Skin of body (tissue), 2 donors: ENCODE results near the gene SLC9B2. TPM values are rescaled to one million over a fixed set of nuclear protein-coding genes. Genes with fewer than 3 reads are reported as not detected.
"Not testable (repeated sequence)": the region's sequence is repeated elsewhere in the genome, so short reads cannot be mapped to it uniquely, and the experiment has no call there.

Source experiments
- DNase-seq: peaks from one replicate; lab custom pipeline; 2025; lab: John Stamatoyannopoulos, UW
- total RNA-seq: library from RNA; depleted of rRNA; stranded (reverse); fragments of >200 nt; gene quantifications from one replicate; pipeline ENCODE4 v1.2.3, GENCODE V29; 2014

SLC9B2 gene
- total RNA-seq, 1 donor from 2014 or later = 10.7 TPM

DNA sequence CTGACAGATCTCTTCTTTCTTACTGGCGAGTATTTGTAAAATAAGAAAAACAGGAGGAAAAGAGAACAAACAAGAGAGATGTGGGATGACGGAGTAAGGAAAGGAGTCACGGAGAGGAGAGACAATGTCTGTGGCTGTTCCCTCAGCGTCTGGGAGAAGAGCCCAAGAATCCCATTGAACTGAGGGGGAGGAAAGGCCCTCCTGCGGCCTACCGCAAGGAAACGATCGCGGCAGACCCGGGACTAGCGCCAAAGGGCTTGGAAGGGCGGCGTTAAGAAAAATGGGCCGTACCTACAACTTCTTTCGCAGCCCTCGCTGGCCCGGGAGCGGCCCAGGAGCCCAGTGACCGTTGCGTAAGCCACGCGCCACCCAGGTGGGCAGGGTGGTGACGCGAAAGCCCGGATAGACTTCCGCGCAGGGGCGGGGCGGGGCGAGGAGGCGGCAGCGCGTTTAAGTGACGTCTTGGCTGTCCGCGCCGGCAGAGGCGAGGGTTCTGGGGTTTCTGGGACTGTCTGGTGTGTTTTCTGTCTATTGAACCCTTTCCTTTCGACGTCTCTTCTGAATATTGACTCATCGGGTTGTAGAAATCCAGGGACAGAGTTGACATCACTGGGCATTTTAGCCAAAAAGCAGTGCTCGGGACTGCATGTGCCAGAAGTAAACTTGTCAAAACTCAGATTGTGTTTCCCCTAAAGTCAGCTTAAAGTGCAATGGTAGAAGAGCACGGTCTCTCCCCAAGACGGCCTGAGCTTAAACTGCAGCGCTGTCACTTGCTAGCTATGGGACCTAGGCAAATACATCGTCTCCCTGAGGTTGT lies 57.0 kb downstream of the SLC9B2 start, which contains the start of gene SLC9B1:
TSS of gene SLC9B1 (minus strand) at position 398 of the 817 bp plus-strand sequence. CDS start 27,994 bp downstream, outside the sequence.
- peak; percentile 91 for DNase-seq

DNA sequence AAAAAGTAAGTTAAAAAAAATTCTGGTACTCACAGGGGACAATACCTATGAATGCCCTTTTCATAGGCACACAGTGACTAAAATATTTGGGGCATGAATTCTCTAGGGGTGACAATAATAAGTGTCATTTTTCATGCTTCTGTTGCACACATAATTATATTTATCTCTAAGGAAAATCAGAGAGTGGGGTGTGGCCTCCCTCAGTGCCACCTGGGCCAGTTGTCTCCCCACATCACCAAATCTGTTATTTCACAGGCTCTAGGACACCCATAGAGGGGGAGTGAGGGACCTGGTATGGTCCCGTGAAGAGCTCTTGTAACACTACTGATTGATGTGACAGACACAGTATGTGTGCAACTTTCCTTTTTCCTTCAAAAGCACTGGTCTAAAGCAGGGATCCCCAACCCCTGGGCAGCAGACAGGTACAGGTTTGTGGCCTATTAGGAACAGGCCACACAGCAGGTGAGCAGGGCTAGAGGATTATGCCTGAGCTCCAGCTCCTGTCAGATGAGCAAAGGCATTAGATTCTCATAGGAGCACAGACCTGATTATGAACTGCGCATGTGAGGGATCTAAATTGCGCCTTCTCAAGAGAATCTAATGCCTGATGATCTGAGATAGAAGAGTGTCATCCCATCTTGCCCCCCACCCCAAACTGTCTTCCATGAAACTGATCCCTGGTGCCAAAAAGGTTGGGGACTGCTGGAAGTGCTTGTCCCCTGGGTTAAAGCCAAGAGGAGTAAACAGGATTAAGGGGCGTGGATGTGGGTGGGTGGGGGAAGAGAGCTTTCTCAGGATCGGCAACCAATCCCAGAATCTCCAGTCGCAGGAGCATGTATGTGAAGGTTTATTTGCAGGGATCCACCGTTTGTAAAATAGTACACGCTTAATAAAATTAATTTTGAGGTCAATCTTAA lies 57.9 kb downstream of the SLC9B2 start:
- DNase-seq = no peak

DNA sequence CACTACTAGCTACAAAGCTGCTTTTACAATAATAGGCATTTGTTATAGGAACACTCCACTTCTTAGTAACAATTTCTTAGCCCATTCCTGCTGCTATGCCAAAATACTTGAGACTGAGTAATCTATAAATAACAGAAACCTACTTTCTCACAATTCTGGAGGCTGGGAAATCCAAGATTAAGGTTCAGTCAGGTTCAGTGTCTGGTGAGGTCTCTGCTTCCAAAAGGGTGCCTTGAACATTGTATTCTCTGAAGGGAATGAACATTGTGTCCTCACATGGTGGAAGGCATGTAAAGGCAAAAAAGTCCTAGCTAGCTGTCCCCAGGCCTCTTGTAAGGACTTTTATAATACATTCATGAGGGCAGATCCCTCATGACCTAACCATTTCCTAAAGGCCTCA lies 64.0 kb downstream of the SLC9B2 start:
- DNase-seq = no peak

DNA sequence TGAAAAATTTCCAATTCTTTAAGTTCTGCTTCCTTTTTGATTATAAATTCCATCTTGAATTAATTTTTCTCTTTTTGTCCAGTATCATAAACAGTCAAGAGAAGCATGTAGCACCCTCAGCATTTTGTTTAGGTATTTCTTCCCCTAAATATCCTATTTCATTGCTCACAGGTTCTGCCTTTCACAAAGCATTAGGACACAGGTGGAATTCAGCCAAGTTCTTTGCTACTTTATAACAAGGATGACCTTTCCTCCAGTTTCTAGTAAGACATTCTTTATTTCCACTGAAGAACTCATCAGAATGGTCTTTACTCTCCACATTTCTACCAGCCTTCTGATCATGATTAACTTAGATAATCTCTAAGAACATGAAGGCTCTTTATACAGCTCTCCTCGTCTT lies 64.5 kb downstream of the SLC9B2 start:
- no peak for DNase-seq

DNA sequence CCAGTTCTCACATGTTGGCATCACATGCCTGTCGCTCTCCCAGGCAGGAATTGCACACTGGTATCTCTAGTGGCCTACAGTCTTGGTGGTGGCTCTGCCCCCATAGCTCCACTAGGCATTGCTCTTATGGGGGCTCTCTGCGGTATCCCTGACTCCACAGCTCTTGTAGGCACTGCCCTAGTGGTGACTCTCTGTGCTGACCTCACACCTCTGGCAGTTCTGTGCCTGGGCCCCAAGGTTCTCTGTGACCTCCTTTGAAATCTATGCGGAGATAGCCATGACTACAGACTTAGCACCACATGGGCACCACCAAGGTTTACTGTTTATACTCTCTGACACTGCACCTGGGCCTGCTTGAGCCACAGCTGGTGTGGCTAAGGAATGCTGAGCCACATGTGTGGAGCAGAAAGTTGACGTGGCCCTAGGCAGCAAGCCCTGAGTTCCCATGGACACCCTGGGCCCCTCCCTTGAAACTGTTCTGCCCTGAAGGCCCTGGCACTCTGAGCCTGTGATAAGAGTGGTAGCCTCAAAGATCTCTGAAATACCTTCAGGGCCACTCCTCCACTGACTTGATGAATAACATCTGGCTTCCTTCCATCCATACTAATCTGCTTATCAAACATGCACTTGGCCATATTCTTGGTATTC lies 65.1 kb downstream of the SLC9B2 start:
- DNase-seq = no peak

DNA sequence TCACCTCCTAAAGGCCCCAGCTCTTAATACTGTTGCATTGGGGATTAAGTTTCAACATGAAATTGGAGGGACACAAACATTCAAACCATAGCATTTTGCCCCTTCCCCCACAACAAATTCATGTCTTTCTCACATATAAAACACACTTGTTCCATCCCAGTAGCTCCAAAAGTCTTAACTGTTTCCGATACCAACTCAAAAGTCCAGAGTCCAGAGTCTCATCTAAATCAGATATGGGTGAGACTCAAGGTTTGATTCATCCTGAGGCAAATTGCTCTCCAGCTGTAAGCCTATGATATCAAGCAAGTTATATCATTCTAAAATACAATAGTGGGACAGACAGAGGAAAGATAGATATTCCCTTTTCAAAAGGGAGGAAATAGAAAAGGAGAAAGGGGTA lies 65.8 kb downstream of the SLC9B2 start:
- no peak for DNase-seq

DNA sequence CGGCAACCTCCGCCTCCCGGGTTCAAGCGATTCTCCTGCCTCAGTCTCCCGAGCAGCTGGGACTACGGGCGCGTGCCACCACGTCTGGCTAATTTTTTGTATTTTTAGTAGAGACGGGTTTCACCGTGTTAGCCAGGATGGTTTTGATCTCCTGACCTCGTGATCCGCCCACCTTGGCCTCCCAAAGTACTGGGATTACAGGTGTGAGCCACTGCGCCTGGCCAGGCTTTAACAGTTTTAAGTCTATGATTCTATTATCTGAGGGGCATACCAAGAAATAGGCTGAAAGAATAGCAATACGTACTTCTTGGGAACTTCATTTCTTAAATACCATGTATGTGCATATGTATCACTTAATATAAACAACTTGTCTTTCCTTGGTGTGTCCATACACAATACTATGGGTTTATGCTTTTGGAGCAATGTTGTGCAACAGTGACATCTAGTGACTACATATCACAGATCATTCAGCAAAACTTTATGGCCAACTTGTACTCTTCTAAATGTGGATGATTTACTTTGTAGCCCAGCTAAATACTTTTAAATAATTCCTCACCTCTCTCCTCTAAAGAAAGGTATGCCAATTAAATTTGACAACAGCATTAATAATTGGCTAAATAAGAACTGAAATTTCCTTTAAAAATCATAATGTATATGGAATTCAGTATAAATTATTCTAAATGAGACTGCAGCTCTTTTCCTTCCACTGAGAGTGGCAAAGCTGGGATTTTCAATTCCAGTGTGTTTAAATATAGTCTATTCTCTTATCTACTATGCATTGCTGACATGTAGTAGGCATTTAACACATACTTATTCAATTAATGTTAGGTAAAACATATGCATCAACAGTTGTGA lies 67.5 kb downstream of the SLC9B2 start:
- peak; percentile 63 for DNase-seq

DNA sequence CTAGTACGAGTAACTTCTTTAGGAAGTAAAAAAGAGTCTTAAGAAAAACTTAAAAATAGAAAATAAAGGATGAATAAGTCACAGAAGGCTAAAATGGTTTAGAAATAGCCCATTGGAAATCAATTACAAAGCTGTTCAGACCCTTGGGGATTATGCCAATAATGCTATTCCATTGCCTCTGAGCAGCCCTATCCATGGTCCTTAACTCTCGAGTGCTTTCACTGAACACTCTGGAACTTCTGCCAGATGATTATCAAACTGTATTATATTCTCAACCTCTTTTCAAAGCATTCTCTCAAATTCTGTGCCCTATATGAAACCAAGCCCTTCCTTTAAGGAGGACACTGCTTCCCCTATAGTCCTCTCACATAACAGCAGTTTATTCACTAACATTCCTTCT lies 74.0 kb downstream of the SLC9B2 start:
- no peak for DNase-seq

DNA sequence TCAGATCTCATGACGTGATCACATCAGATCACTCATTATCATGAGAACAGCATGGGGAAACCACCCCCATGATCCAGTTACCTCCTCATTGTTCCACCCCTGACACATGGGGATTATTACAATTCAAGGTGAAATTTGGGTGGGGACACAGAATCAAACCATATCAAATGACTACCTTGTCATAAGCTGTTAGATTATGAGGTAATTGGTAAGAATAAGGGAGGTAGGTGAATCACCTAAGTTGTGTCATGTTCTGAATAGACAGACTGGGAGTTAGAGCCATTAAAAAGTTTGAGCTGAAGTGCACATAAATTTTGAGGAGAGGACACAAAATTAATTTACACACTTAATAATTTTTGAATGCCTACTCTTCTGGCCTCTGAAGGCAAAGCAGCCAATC lies 81.8 kb downstream of the SLC9B2 start:
- DNase-seq = no peak

DNA sequence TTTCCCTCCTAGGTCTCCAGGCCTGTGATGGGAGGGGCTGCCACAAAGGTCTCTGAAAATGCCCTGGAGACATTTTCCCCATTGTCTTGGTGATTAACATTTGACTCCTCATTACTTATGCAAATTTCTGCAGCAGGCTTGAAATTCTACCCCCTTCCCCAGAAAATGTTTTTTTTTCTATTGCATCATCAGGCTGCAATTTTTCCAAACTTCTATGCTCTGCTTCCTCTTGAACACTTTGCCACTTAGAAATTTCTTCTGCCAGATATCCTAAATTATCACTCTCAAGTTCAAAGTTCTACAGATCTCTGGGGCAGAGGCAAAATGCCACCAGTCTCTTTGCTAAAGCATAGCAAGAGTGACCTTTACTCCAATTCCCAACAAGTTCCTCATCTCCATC lies 82.6 kb downstream of the SLC9B2 start:
- not testable (repeated sequence) for DNase-seq

DNA sequence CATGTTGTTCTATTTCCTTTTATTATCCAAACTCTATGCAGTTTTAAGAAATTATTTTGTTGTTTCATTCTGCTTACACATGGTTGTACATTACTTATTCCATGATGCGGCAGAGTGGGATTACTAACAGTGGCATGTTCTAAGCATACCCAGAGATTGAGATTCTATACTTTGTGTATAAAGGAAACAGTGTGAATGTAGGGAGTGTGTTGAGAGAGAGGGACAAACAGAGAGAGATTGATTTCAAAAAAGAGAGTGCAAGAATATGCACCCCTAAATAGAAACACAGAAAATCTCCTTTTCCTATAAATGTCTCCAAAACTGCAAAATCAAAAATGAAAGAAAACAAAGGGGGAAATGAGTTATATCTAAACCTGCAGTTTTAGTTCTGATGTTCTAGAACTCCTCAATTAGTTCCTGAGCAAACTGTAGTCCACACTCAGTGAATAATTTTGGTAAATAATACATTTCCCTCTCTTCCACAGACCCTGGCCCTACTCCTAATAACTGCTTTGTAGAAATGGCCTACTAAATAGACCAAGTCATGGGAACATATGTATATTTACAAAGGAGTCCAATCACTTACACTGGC lies 88.0 kb downstream of the SLC9B2 start:
- no peak for DNase-seq

DNA sequence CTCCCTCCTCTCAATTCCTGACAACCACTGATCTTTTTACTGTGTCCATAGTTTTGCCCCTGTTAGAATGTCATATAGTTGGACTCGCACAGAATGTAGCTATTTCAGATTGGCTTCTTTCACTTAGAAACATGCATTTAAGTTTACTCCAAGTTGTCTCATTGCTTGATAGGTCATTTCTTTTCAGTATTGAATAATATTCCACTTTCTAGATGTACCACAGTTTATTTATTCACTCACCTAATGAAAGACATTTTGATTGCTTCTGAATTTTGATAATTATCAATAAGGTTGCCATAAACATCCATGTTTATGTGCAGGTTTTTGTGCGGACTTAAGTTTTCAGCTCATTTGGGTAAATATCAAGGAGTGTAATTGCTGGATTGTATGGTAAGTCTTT lies 95.6 kb downstream of the SLC9B2 start:
- DNase-seq = no peak

Other genes starting within 250 kb of the SLC9B2 start
- 227 TPM for gene UBE2D3, start 249.2 kb downstream of the SLC9B2 start, total RNA-seq
- gene CISD2, start 207.8 kb downstream of the SLC9B2 start, total RNA-seq = 24.0 TPM
- 7.2 TPM for gene SLC9B1, start 57.1 kb downstream of the SLC9B2 start, total RNA-seq
- 43.4 TPM for gene BDH2, start 23.1 kb upstream of the SLC9B2 start, total RNA-seq
- 14.0 TPM for gene CENPE, start 121.6 kb upstream of the SLC9B2 start, total RNA-seq